SU-DHL-6 (cell line): ENCODE measurements around the gene TANC2.
"Not testable (repeated sequence)": the region's sequence is repeated elsewhere in the genome, so short reads cannot be mapped to it uniquely, and the experiment has no call there.

ENCODE experiments used
- H2AFZ ChIP-seq: fragments of 200-600 bp; sonication (generic); 2 replicates; pipeline ENCODE4 v1.6.1; 2014; ENCODE audit warnings: low read depth, mild to moderate bottlenecking, moderate library complexity, mixed read lengths, antibody characterized with exemption, low read length; ENCODE audit not compliant: severe bottlenecking
- H3F3A ChIP-seq: fragments of 200-600 bp; shearing (Covaris generic); 2 replicates; pipeline ENCODE4 v1.6.0; 2016; ENCODE audit warnings: antibody characterized with exemption, mild to moderate bottlenecking; ENCODE audit not compliant: insufficient read depth
- H3K27ac ChIP-seq: fragments of 200-600 bp; sonication (generic); 2 replicates; pipeline ENCODE4 v1.5.1; 2016; ENCODE audit warnings: low read depth, mild to moderate bottlenecking, low read length, moderate library complexity, mixed read lengths
- H3K27me3 ChIP-seq: fragments of 200-600 bp; sonication (generic), shearing (Covaris generic); 2 replicates; pipeline ENCODE4 v1.6.0; 2014; ENCODE audit warnings: mild to moderate bottlenecking, low read length
- H3K36me3 ChIP-seq: fragments of 200-600 bp; sonication (generic); 2 replicates; pipeline ENCODE4 v1.6.1; 2014; ENCODE audit warnings: mild to moderate bottlenecking, low read length, mixed read lengths
- H3K4me2 ChIP-seq: fragments of 300-600, 200-600 bp; shearing (Covaris generic), sonication (generic); 2 replicates; pipeline ENCODE4 v1.6.0; 2014; ENCODE audit warnings: low read length, low read depth, mild to moderate bottlenecking; ENCODE audit not compliant: poor library complexity, severe bottlenecking
- H3K4me3 ChIP-seq: fragments of 200-600 bp; sonication (generic); 2 replicates; pipeline ENCODE4 v1.5.1; 2014; ENCODE audit warnings: antibody characterized with exemption, low read length, mild to moderate bottlenecking, mixed read lengths; ENCODE audit not compliant: insufficient read depth, poor library complexity, severe bottlenecking
- H3K79me2 ChIP-seq: fragments of 200-600 bp; sonication (generic); 2 replicates; pipeline ENCODE4 v1.6.1; 2014; ENCODE audit warnings: mild to moderate bottlenecking, low read length, moderate library complexity; ENCODE audit not compliant: insufficient read depth
- H3K9ac ChIP-seq: fragments of 200-600 bp; sonication (generic); 2 replicates; pipeline ENCODE4 v1.7.0; 2014; ENCODE audit warnings: mild to moderate bottlenecking, low read length
- H3K9me2 ChIP-seq: fragments of 200-600 bp; sonication (generic); replicated peaks from 2 replicates; pipeline ENCODE4 v1.6.1; 2014; ENCODE audit warnings: low read length; ENCODE audit not compliant: insufficient read depth
- H3K9me3 ChIP-seq: fragments of 200-600 bp; sonication (generic); 2 replicates; pipeline ENCODE4 v1.6.1; 2014; ENCODE audit warnings: low read length, mixed read lengths; ENCODE audit not compliant: insufficient read depth
- H4K20me1 ChIP-seq: fragments of 200-600 bp; sonication (generic); 2 replicates; pipeline ENCODE4 v1.6.1; 2014; ENCODE audit warnings: low read depth, mild to moderate bottlenecking, antibody characterized with exemption, low read length, moderate library complexity, mixed read lengths
- CTCF ChIP-seq: fragments of 200-600 bp; sonication (generic); IDR thresholded peaks from one replicate; pipeline ENCODE4 v1.5.1; 2017; ENCODE audit warnings: antibody characterized with exemption, mild to moderate bottlenecking, low read length, moderate library complexity; ENCODE audit not compliant: insufficient read depth, poor library complexity, severe bottlenecking
- EZH2phosphoT487 ChIP-seq: fragments of 200-600 bp; sonication (generic), shearing (Covaris generic); conservative IDR thresholded peaks from 2 replicates; pipeline ENCODE4 v1.6.1; 2018; ENCODE audit warnings: mild to moderate bottlenecking, antibody characterized with exemption, low read length, moderate library complexity, mixed read lengths

The TANC2 gene

GRCh38 chr17:62975206-62975605 is 9.2 kb downstream of the TANC2 start:
- Histone ChIP-seq H3K27ac (no peak overlapping the region), H3K9me3 (no peaks in the 10 kb centered on the region; the same call in 1 of the 2 replicates), H2AFZ (no peak overlapping the region), H4K20me1 (peaks cover 5% of the 10 kb centered on the region; the same call in 1 of the 2 replicates), H3K9me2 (no peaks in the 10 kb centered on the region), H3K4me2 (no peak overlapping the region), H3F3A (no peaks in the 10 kb centered on the region), H3K27me3 (no peaks in the 10 kb centered on the region), H3K36me3 (no peaks in the 10 kb centered on the region), H3K9ac (no peak overlapping the region), H3K4me3 (no peak overlapping the region), H3K79me2 (no peaks in the 10 kb centered on the region)
- TF ChIP-seq CTCF (no peak), EZH2phosphoT487 (no peak)

GRCh38 chr17:62976643-62977231 is 10.7 kb downstream of the TANC2 start:
- H3K27ac ChIP-seq, H3K79me2 ChIP-seq, H3K36me3 ChIP-seq, H3K4me2 ChIP-seq, H2AFZ ChIP-seq, H3K9ac ChIP-seq, H3K9me2 ChIP-seq, H3K4me3 ChIP-seq, H4K20me1 ChIP-seq, H3K27me3 ChIP-seq, H3K9me3 ChIP-seq, H3F3A ChIP-seq: not testable (repeated sequence)

GRCh38 chr17:62980842-62981241 is 14.8 kb downstream of the TANC2 start:
- no peak for TF ChIP-seq CTCF
- TF ChIP-seq EZH2phosphoT487 = no peak

GRCh38 chr17:62981933-62982332 is 15.9 kb downstream of the TANC2 start:
- TF ChIP-seq CTCF (no peak), EZH2phosphoT487 (no peak)
- no peaks in the 10 kb centered on the region for H4K20me1 ChIP-seq
- no peak overlapping the region for H3K4me3 ChIP-seq
- no peak overlapping the region for H3K9ac ChIP-seq
- peaks cover 6% of the 10 kb centered on the region; the same call in 1 of the 2 replicates for H3K9me3 ChIP-seq
- H3K27ac ChIP-seq = no peak overlapping the region
- H3K27me3 ChIP-seq = no peaks in the 10 kb centered on the region
- H3K36me3 ChIP-seq = no peaks in the 10 kb centered on the region
- H3K4me2 ChIP-seq = no peak overlapping the region
- H3K9me2 ChIP-seq = no peaks in the 10 kb centered on the region
- H3F3A ChIP-seq = no peaks in the 10 kb centered on the region
- no peaks in the 10 kb centered on the region for H3K79me2 ChIP-seq
- H2AFZ ChIP-seq = no peak overlapping the region

More at GRCh38 chr17:62980842-62981241, 14.8 kb downstream of the TANC2 start:
- Histone ChIP-seq H3K4me3 (no peak overlapping the region), H3K4me2 (no peak overlapping the region), H3K9ac (no peak overlapping the region), H3K9me2 (no peaks in the 10 kb centered on the region), H4K20me1 (no peaks in the 10 kb centered on the region), H3K36me3 (no peaks in the 10 kb centered on the region), H3K27me3 (no peaks in the 10 kb centered on the region), H3F3A (no peaks in the 10 kb centered on the region), H3K9me3 (peaks cover 6% of the 10 kb centered on the region; the same call in 1 of the 2 replicates), H3K27ac (no peak overlapping the region), H2AFZ (no peak overlapping the region), H3K79me2 (no peaks in the 10 kb centered on the region)
